ENCODE results near the gene VPS37B. TPM values are rescaled to one million over a fixed set of nuclear protein-coding genes. Genes with fewer than 3 reads are reported as not detected.

The VPS37B gene
- total and polyA plus RNA-seq, 12 donors = 11.0 to 52.4 (median 28.0) TPM

DNA sequence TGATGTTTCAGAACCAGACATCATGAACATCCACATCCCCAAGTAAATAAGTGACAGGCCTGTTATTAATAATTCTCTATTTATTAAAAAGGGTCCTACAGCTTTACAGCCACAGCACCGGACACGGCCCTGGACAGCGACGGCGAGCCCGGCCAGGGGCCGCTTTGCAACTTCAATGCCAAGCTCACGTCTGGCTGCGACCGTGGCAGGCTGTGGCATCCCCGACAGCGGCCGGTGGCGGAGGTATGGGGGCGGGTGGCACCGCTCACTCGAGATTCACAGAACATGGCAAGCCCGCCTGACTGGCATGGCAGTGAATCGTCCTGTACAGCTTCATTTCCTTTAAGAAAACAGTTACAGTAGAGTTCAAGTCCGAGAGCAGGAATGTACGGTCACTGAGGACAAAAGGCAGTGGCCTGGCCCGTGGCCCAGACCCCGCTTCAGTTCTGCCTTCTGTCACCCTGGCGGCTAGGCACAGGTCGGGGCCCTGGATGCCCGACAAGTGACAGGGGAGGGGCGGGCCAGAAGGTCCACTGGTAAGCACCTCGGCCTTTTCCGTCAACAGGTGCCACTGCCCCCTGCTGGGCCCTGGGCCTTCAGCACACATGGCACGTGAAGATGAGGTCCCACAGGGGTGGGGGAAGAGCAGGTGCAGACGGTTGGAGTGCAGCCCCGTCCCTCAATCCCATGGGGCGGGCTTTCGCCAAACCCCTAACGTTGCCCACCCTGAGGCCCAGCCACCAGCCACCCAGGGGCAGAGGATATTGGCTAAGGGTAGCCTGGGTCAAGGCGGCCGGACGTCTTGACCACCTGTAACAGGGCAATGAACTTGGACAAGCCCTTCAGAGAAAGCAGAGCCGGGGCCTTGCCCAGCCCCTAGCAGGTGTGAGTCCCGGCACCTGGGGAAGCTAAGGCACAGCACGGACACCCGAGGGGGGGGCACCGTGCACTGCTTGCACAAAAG is 30.4 kb downstream of the VPS37B start:
- H3K4me3 ChIP-seq = no peak overlapping the region
- H3K36me3 ChIP-seq (replicated peaks in 1 of 2) = peaks cover 0 to 43% of the 10 kb centered on the region in 2 donors
- H3K9me3 ChIP-seq (replicated peaks in 1 of 3) = no peaks in the 10 kb centered on the region
- H3K27me3 ChIP-seq = no peaks in the 10 kb centered on the region
- intact Hi-C loops (cut with DNase I) = no loop called here
- peaks cover 33 to 47% of the 10 kb centered on the region in 2 donors for H3K4me1 ChIP-seq (replicated peaks in 1 of 2)
- TF ChIP-seq POLR2A (IDR thresholded peaks at IDR 0.05) (no peak), CTCF (IDR thresholded peaks at IDR 0.05) (peak in 3 of 6 experiments; percentile 11 to 39 (median 29))
- peak in 2 of 7 donors; percentile 51 to 67 for DNase-seq
- H3K27ac ChIP-seq = peak overlapping the region in 3 of 5 donors; percentile 5 to 45 (median 37)
- 70 to 78% (median 78%) methylated on average over 24 to 43 of the region's 43 CpGs for WGBS, 4 donors

DNA sequence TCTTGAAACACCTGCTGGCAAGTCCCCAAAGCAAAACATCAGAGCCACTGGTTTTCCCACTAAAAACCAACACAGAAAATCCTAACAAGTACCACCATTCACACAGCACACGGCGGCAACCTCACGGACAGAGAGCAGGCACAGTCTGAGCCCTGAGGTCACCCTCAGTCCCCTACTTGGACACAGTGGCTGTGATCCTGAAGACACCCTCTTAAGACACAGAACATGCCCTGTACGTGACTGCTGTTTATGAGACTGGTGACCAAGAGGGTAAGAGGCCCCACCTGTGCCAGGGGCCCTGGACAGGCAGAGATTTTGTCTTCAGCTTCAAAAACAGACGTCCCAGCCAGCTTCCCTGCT is 31.1 kb downstream of the VPS37B start:
- intact Hi-C loops (cut with DNase I) = no loop called here
- 81 to 100% (median 93%) methylated on average over 1 to 5 of the region's 5 CpGs for WGBS, 4 donors
- Histone ChIP-seq H3K4me3 (no peak overlapping the region), H3K36me3 (replicated peaks in 1 of 2) (peaks cover 0 to 38% of the 10 kb centered on the region in 2 donors), H3K9me3 (replicated peaks in 1 of 3) (no peaks in the 10 kb centered on the region), H3K27ac (peak overlapping the region in 1 of 5 donors; percentile 38), H3K27me3 (no peaks in the 10 kb centered on the region), H3K4me1 (replicated peaks in 1 of 2) (peaks cover 27 to 43% of the 10 kb centered on the region in 2 donors)
- TF ChIP-seq CTCF (IDR thresholded peaks at IDR 0.05) = no peak
- TF ChIP-seq POLR2A (IDR thresholded peaks at IDR 0.05) = no peak
- peak in 1 of 7 donors; percentile 16 for DNase-seq

DNA sequence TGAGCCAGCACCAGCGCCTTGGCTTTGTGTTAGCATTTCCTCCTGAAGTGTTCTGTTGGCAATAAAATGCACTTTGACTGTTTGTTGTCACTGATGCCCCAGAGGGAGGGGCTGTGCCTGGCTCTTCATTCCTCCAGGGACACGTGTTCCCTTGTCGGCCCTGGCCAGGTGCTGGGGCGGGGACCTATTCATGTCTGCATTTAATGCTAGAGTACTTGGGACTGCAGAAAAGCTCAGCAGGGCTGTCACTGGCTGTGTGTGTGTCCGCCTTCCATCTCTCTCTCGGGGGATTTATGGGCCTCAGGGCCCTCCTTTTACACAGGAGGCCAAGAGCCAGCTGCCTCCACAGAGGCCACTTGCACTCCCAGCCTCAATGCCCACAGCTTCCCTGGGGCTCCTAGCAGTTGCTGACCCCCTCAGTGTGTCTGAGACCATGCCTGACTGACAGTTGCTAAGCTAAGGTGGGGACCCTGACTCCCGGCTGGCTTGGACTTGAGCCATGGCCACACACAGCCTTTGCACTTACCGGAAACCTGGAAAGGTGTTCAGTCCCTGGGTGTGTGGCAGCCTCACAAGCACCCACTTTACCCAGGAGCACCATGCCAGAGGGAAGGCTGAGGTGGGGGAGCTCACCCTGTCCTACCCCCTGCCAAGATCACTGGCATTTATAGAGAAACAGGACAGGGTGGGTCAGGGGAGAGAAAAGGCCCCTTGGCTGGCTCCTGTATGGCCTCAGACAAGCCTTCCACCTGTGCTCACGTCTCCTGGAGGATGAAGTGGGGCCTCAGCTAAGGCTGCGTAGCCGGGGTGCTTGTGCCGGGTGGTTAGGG is 32.8 kb downstream of the VPS37B start:
- 56 to 66% (median 63%) methylated on average over 9 to 12 of the region's 12 CpGs for WGBS, 4 donors
- Histone ChIP-seq H3K27me3 (no peaks in the 10 kb centered on the region), H3K9me3 (replicated peaks in 1 of 3) (no peaks in the 10 kb centered on the region), H3K36me3 (replicated peaks in 1 of 2) (peaks cover 0 to 22% of the 10 kb centered on the region in 2 donors), H3K27ac (peak overlapping the region in 4 of 5 donors; percentile 17 to 79 (median 56)), H3K4me3 (no peak overlapping the region), H3K4me1 (replicated peaks in 1 of 2) (peaks cover 21 to 36% of the 10 kb centered on the region in 2 donors)
- peak in 5 of 7 donors; percentile 54 to 77 (median 62) for DNase-seq
- no peak for TF ChIP-seq POLR2A (IDR thresholded peaks at IDR 0.05)
- TF ChIP-seq CTCF (IDR thresholded peaks at IDR 0.05) = no peak
- intact Hi-C loops (cut with DNase I) = no loop called here
